K562 (cell line): ENCODE data around the gene CBX1. TPM values are rescaled to one million over a fixed set of nuclear protein-coding genes. Genes with fewer than 3 reads are reported as not detected.
A peak's percentile ranks its signal among the peaks of the same experiment; 100 is the strongest.

ENCODE experiments used
- ARID3A ChIP-seq: IDR thresholded peaks from 2 replicates; pipeline ENCODE4 v1.6.1; 2012; ENCODE audit warnings: low read depth, low read length, improper control_type of control experiment, borderline replicate concordance
- CBFB ChIP-seq: sonication (generic); formaldehyde crosslinking; IDR thresholded peaks from 2 replicates; pipeline ENCODE4 v1.4.0; 2020; ENCODE audit warnings: mild to moderate bottlenecking, missing genetic modification reagents
- EWSR1 ChIP-seq: fragments of 450-650 bp; IDR thresholded peaks from 2 replicates; pipeline ENCODE4 v1.6.1; 2018; ENCODE audit warnings: borderline replicate concordance, mild to moderate bottlenecking, low read depth, moderate library complexity; ENCODE audit not compliant: partially characterized antibody
- HDAC3 ChIP-seq: fragments of 450-650 bp; IDR thresholded peaks from 2 replicates; pipeline ENCODE4 v1.6.1; 2018; ENCODE audit warnings: borderline replicate concordance, mild to moderate bottlenecking, moderate library complexity; ENCODE audit not compliant: partially characterized antibody
- HLTF ChIP-seq: fragments of 450-650 bp; IDR thresholded peaks from 2 replicates; pipeline ENCODE4 v1.6.1; 2016
- HMGXB4 ChIP-seq: sonication (generic); formaldehyde crosslinking; IDR thresholded peaks from 2 replicates; pipeline ENCODE4 v1.8.1; 2023; ENCODE audit warnings: mild to moderate bottlenecking, missing genetic modification reagents
- JUN ChIP-seq, 2 experiments: sonication (generic) in 1 of 2; formaldehyde crosslinking in 1 of 2; IDR thresholded peaks; 2 replicates each; pipeline versions ENCODE4 v1.6.1 to v1.8.0; 2012 to 2022; ENCODE audit warnings: borderline replicate concordance in 2 of 2, mild to moderate bottlenecking in 2 of 2, improper control_type of control experiment in 1 of 2, low read depth in 1 of 2, low read length in 1 of 2, missing genetic modification reagents in 1 of 2
- MAX ChIP-seq: sonication (generic); formaldehyde crosslinking; IDR thresholded peaks from 2 replicates; pipeline ENCODE4 v1.9.0; 2022; ENCODE audit warnings: mild to moderate bottlenecking, missing genetic modification reagents
- MYC ChIP-seq, 2 experiments: fragments of 250-450 bp in 1 of 2; sonication (Bioruptor Pico) in 1 of 2; IDR thresholded peaks; 2 replicates each; pipeline versions ENCODE4 v1.5.1 to v1.6.1; 2012 to 2021; ENCODE audit warnings: low read depth in 2 of 2, borderline replicate concordance in 1 of 2, improper control_type of control experiment in 1 of 2, low read length in 1 of 2, mild to moderate bottlenecking in 1 of 2, moderate library complexity in 1 of 2
- NFIC ChIP-seq: fragments of 450-650 bp; IDR thresholded peaks from 2 replicates; pipeline ENCODE4 v1.6.1; 2017; ENCODE audit warnings: mild to moderate bottlenecking, inconsistent platforms
- NR2C1 ChIP-seq, 2 experiments: fragments of 450-650 bp; IDR thresholded peaks; 2 replicates each; pipeline ENCODE4 v1.6.1; 2017; ENCODE audit warnings: mild to moderate bottlenecking in 2 of 2, antibody characterized with exemption in 1 of 2, inconsistent platforms in 1 of 2, missing compliant biosample characterization in 1 of 2, missing genetic modification characterization in 1 of 2
- PCBP1 ChIP-seq: fragments of 200-400 bp; formaldehyde crosslinking; IDR thresholded peaks from 2 replicates; pipeline ENCODE4 v1.6.1; 2018; ENCODE audit warnings: mild to moderate bottlenecking, low read depth, low read length; ENCODE audit not compliant: poor library complexity, severe bottlenecking
- PRMT5 ChIP-seq: sonication (generic); formaldehyde crosslinking; IDR thresholded peaks from 2 replicates; pipeline ENCODE4 v1.5.0; 2020; ENCODE audit warnings: missing genetic modification reagents
- TAF9B ChIP-seq: fragments of 450-650 bp; IDR thresholded peaks from 2 replicates; pipeline ENCODE4 v1.6.1; 2018; ENCODE audit warnings: mild to moderate bottlenecking; ENCODE audit not compliant: partially characterized antibody
- TEAD1 ChIP-seq, 2 experiments: fragments of 450-650 bp in 1 of 2; sonication (generic) in 1 of 2; formaldehyde crosslinking; IDR thresholded peaks; 2 replicates each; pipeline versions ENCODE4 v1.4.0 to v1.8.0; 2020 to 2022; ENCODE audit warnings: mild to moderate bottlenecking in 2 of 2, missing genetic modification reagents in 1 of 2
- TRIM24 ChIP-seq, 2 experiments: fragments of 450-650 bp; IDR thresholded peaks; 2 replicates each; pipeline ENCODE4 v1.6.1; 2016
- ZBTB2 ChIP-seq: fragments of 450-650 bp; IDR thresholded peaks from 2 replicates; pipeline ENCODE4 v1.6.1; 2016; ENCODE audit warnings: antibody characterized with exemption
- ZFX ChIP-seq: sonication (generic); formaldehyde crosslinking; IDR thresholded peaks from 2 replicates; pipeline ENCODE4 v1.8.0; 2022; ENCODE audit warnings: mild to moderate bottlenecking, missing genetic modification reagents, moderate library complexity
- ZKSCAN8 ChIP-seq: fragments of 200-800 bp; sonication (Bioruptor generic); IDR thresholded peaks from 2 replicates; pipeline ENCODE4 v1.6.1; 2016; ENCODE audit warnings: missing genetic modification characterization, missing compliant biosample characterization
- ZNF24 ChIP-seq: fragments of 450-650 bp; IDR thresholded peaks from 2 replicates; pipeline ENCODE4 v1.6.1; 2016
- ZNF253 ChIP-seq: fragments of 250-450 bp; sonication (Bioruptor Pico); conservative IDR thresholded peaks from 2 replicates; pipeline ENCODE4 v1.6.1; 2021; ENCODE audit warnings: mild to moderate bottlenecking
- ZNF263 ChIP-seq: sonication (generic); formaldehyde crosslinking; IDR thresholded peaks from 2 replicates; pipeline ENCODE4 v1.8.0; 2022; ENCODE audit warnings: mild to moderate bottlenecking, missing genetic modification reagents, borderline replicate concordance
- polyA plus RNA-seq, 8 experiments: library from polyadenylated mRNA; depleted of rRNA in 4 of 8; stranded (reverse) in 5 of 8; unstranded in 3 of 8; fragments of >200 nt; fragmentation: Nextera tagmentation in 2 of 8; fragmentation: Illumina TruSeq in 1 of 8; extraction: Ambion mirVana in 2 of 8; extraction: Trizol in 1 of 8; gene quantifications; 2 replicates each; pipeline versions ENCODE4 v1.2.1 to v1.2.3, GENCODE V29; 2011 to 2014; ENCODE audit warnings: inconsistent platforms in 1 of 8, missing spikeins in 1 of 8
- total RNA-seq, 7 experiments: library from RNA; depleted of rRNA in 6 of 7; stranded (reverse); fragments of >200 nt in 6 of 7; fragmentation: Illumina TruSeq in 2 of 7; extraction: Trizol in 2 of 7; gene quantifications; 2 replicates each; pipeline versions ENCODE4 v1.2.1 to v1.2.3, GENCODE V29; 2011 to 2021; ENCODE audit warnings: low replicate concordance in 1 of 7

CBX1 gene
- total and polyA plus RNA-seq, 9 of the 15 experiments (the other 6 are each of a cell fraction or from before 2014, with no cell fraction given), result 10.6 to 95.7 (median 52.7) TPM

GRCh38 chr17:48101012-48101720, at the start of gene CBX1 (continued):
- no peak for TF ChIP-seq JUN (IDR thresholded peaks at IDR 0.05; ENCODE audit: borderline replicate concordance, low read depth, low read length)
- TF ChIP-seq JUN (CRISPR knock-in tag; IDR thresholded peaks at IDR 0.05; ENCODE audit: borderline replicate concordance), result peak; percentile 8; the same call in 1 of the 2 replicates
- TF ChIP-seq NR2C1 (IDR thresholded peaks at IDR 0.05), result peak; percentile 60; the same call in 1 of the 2 replicates
- TF ChIP-seq NR2C1 (tag; IDR thresholded peaks at IDR 0.05), result peak; percentile 82
- no peak for TF ChIP-seq ZNF253
- peak in 1 of 2 experiments; percentile 66; a peak in 1 of 4 replicates for TF ChIP-seq TEAD1 (CRISPR knock-in tag; IDR thresholded peaks at IDR 0.05)
- TF ChIP-seq ZFX (CRISPR knock-in tag), result peak; percentile 98
- TF ChIP-seq ZNF263 (CRISPR knock-in tag), result peak; percentile 86
- peak; percentile 37; the same call in 1 of the 2 replicates for TF ChIP-seq ZNF24
- peak; percentile 75 for TF ChIP-seq MAX
- peak in 1 of 2 experiments; percentile 74; a peak in 2 of 4 replicates for TF ChIP-seq TRIM24 (IDR thresholded peaks at IDR 0.05)
- TF ChIP-seq ZKSCAN8 (CRISPR knock-in tag), result no peak
- no peak for TF ChIP-seq HDAC3
- peak; percentile 75 for TF ChIP-seq PCBP1
- TF ChIP-seq MYC (IDR thresholded peaks at IDR 0.05; ENCODE audit: low read depth, low read length), result peak; percentile 78
- no peak for TF ChIP-seq MYC (CRISPR knock-in tag; IDR thresholded peaks at IDR 0.05; ENCODE audit: borderline replicate concordance, low read depth)
- peak; percentile 84; the same call in 1 of the 2 replicates for TF ChIP-seq CBFB (CRISPR knock-in tag)
- TF ChIP-seq HLTF, result peak; percentile 15; the same call in 1 of the 2 replicates
- peak; percentile 72; the same call in 1 of the 2 replicates for TF ChIP-seq ZBTB2
- peak; percentile 43; the same call in 1 of the 2 replicates for TF ChIP-seq NFIC
- no peak for TF ChIP-seq PRMT5 (CRISPR knock-in tag)
- no peak for TF ChIP-seq TAF9B
- TF ChIP-seq EWSR1, result no peak
- no peak for TF ChIP-seq ARID3A
- TF ChIP-seq HMGXB4 (CRISPR knock-in tag), result peak; percentile 85; the same call in 1 of the 2 replicates
